ENCODE measurements around the gene MYL12A.

Gene MYL12A

GRCh38 chr18:3230401-3231334, 16.9 kb upstream of the MYL12A start:
- intact Hi-C loops (cut with DNase I; ENCODE audit: low total_unique reads) = loop anchor here (5.0 kb wide), 1 partner anchor 303 kb away; no protein-coding TSS in a partner anchor
- no peak overlapping the region for H3K4me3 ChIP-seq
- DNase-seq = no peak

DNA sequence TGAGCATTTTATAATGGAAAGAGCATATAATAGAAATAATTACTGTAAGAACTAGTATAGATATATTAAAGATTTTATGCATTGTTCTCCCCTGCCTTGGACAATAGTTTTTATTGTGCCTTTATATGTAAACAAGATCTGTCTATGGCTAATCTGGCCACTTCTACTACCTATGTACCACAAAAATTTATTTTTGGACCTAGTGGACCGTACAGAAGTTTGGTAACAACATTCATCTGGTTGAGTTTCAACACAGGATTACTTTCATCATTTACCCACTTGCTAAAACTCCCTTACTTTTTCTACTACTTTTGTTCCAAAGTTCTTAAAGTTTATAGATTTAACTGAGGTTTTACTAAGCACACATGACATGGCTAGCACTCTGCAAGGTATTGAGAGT, 14.6 kb upstream of the MYL12A start:
- Histone ChIP-seq H3K27ac (no peak overlapping the region), H3K4me1 (no peaks in the 10 kb centered on the region), H3K36me3 (no peaks in the 10 kb centered on the region), H3K4me3 (no peak overlapping the region), H3K9me3 (no peaks in the 10 kb centered on the region), H3K27me3 (no peaks in the 10 kb centered on the region)
- intact Hi-C loops (cut with DNase I; ENCODE audit: low total_unique reads) = loop anchor here (5.0 kb wide), 1 partner anchor 306 kb away; no protein-coding TSS in a partner anchor
- no peak for DNase-seq
- TF ChIP-seq, protein P1, sequence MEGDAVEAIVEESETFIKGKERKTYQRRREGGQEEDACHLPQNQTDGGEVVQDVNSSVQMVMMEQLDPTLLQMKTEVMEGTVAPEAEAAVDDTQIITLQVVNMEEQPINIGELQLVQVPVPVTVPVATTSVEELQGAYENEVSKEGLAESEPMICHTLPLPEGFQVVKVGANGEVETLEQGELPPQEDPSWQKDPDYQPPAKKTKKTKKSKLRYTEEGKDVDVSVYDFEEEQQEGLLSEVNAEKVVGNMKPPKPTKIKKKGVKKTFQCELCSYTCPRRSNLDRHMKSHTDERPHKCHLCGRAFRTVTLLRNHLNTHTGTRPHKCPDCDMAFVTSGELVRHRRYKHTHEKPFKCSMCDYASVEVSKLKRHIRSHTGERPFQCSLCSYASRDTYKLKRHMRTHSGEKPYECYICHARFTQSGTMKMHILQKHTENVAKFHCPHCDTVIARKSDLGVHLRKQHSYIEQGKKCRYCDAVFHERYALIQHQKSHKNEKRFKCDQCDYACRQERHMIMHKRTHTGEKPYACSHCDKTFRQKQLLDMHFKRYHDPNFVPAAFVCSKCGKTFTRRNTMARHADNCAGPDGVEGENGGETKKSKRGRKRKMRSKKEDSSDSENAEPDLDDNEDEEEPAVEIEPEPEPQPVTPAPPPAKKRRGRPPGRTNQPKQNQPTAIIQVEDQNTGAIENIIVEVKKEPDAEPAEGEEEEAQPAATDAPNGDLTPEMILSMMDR (IDR thresholded peaks at IDR 0.05) = no peak

More at GRCh38 chr18:3230401-3231334, 16.9 kb upstream of the MYL12A start:
- Histone ChIP-seq H3K27me3 (no peaks in the 10 kb centered on the region), H3K36me3 (no peaks in the 10 kb centered on the region), H3K27ac (no peak overlapping the region), H3K9me3 (no peaks in the 10 kb centered on the region), H3K4me1 (no peaks in the 10 kb centered on the region)
- TF ChIP-seq, protein P1 (IDR thresholded peaks at IDR 0.05) = no peak

DNA sequence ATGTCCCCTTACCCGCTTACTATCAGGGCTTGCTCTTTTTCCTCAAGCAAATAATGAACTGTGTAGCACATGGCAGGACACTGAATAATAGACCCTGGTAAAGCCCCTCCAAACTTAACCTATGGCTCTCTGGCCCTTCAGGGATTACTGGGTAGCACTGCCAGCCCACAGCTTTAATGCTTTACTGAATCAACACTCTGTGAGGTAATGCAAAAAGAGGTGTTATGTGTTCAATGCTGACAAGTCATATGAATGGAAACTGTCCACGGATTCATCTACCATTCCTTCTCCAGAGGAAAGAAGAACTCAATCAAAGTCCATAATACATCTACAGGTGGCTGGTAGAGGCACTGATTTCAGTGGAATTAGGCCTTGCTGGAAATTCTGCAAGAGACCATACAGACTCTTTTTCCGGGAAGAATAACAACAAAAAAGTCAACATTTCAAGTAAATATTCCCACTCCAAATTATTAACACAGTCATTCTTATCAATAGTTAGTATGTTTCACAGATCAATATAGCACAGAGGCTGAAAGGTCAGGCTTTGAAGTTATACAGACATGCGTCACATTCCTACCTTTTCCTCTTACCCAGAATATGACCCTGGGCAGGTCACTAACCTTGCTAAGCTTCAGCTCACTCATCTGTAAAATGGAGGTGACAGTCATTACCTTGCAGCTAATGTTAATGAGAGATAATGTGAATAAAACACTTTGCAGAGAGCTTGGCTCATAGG, 14.0 kb upstream of the MYL12A start:
- H3K36me3 ChIP-seq = no peaks in the 10 kb centered on the region
- no peak overlapping the region for H3K27ac ChIP-seq
- no peak overlapping the region for H3K4me3 ChIP-seq
- no peaks in the 10 kb centered on the region for H3K9me3 ChIP-seq
- TF ChIP-seq, protein P1 (IDR thresholded peaks at IDR 0.05) = no peak
- no peaks in the 10 kb centered on the region for H3K27me3 ChIP-seq
- no peaks in the 10 kb centered on the region for H3K4me1 ChIP-seq
- intact Hi-C loops (cut with DNase I; ENCODE audit: low total_unique reads) = loop anchor here (5.0 kb wide), 1 partner anchor 306 kb away; no protein-coding TSS in a partner anchor
- no peak for DNase-seq

DNA sequence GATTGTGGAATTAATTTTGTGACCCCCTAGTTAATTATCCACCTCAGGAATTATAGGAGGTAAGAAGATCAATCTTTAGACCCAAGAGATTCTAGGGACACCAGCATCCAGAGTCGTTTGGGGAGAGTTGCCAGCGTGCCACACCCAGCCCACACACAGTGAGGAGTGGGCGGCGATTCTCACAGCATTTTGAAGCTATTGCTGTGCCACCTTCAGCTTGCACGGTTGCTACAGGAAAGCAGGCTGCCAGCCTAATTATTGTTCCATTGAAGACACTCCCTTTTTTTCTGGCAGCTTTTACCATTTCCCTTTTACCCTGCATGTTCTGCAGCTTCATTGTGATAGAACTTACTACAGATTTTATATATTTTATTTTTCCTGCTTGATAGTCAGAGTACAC, 13.1 kb upstream of the MYL12A start:
- H3K4me3 ChIP-seq = no peak overlapping the region
- no peaks in the 10 kb centered on the region for H3K4me1 ChIP-seq
- H3K36me3 ChIP-seq = no peaks in the 10 kb centered on the region
- no peak overlapping the region for H3K27ac ChIP-seq
- intact Hi-C loops (cut with DNase I; ENCODE audit: low total_unique reads) = loop anchor here (5.0 kb wide), 1 partner anchor 307 kb away; no protein-coding TSS in a partner anchor
- no peaks in the 10 kb centered on the region for H3K27me3 ChIP-seq
- no peak for DNase-seq
- no peaks in the 10 kb centered on the region for H3K9me3 ChIP-seq
- TF ChIP-seq, protein P1 (IDR thresholded peaks at IDR 0.05) = no peak

- DNase-seq = no peak
- H3K4me1 ChIP-seq = no peaks in the 10 kb centered on the region
These were observed 11.8 kb upstream of the MYL12A start for GRCh38 chr18:3235846-3236245.

More at GRCh38 chr18:3235846-3236245, 11.8 kb upstream of the MYL12A start:
- Histone ChIP-seq H3K27ac (no peak overlapping the region), H3K4me3 (no peak overlapping the region), H3K36me3 (no peaks in the 10 kb centered on the region), H3K27me3 (no peaks in the 10 kb centered on the region), H3K9me3 (no peaks in the 10 kb centered on the region)
- intact Hi-C loops (cut with DNase I; ENCODE audit: low total_unique reads) = no loop called here
- TF ChIP-seq, protein P1 (IDR thresholded peaks at IDR 0.05) = no peak

All from tibial artery (tissue), 4 donors.